GM19455 (cell line): Measurements from ENCODE around the gene ADAM17.

Source experiments
- ATAC-seq: cut with Tn5 transposase; IDR thresholded peaks from one replicate; pipeline ENCODE4 v1.9.1; 2021; ENCODE audit not compliant: unreplicated experiment

Gene ADAM17

GRCh38 chr2:9473308-9473984 lies 82.2 kb downstream of the ADAM17 start:
- peak; percentile 1 for ATAC-seq

GRCh38 chr2:9472511-9472910 lies 83.1 kb downstream of the ADAM17 start:
- no peak for ATAC-seq

GRCh38 chr2:9471206-9471605 lies 84.4 kb downstream of the ADAM17 start:
- ATAC-seq, result no peak

DNA sequence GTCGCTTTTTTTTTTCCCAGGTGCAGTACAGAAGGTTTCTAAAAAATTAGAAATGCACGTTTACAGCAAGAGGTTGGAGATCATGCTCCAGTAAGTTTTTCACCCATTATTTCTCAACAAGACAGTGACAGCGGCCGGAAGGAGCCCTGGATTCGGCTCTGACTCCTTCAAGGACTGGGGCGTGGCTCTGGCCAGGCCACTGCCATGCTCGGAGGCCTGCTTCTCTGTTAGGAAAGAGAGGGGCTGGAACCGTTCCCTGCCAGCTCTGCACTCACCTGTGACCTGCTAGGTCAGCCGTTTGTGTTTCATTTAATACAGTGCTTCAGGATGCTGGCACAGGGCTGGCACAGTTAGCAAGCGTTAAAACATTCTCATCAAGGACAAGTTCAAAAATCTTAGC lies 87.9 kb downstream of the ADAM17 start:
- no peak for ATAC-seq

GRCh38 chr2:9466147-9466683 lies 89.4 kb downstream of the ADAM17 start:
- no peak for ATAC-seq

GRCh38 chr2:9465170-9465569 lies 90.5 kb downstream of the ADAM17 start:
- no peak for ATAC-seq

- ATAC-seq, result peak; percentile 89
Measured at GRCh38 chr2:9463698-9464034, 92.0 kb downstream of the ADAM17 start.

DNA sequence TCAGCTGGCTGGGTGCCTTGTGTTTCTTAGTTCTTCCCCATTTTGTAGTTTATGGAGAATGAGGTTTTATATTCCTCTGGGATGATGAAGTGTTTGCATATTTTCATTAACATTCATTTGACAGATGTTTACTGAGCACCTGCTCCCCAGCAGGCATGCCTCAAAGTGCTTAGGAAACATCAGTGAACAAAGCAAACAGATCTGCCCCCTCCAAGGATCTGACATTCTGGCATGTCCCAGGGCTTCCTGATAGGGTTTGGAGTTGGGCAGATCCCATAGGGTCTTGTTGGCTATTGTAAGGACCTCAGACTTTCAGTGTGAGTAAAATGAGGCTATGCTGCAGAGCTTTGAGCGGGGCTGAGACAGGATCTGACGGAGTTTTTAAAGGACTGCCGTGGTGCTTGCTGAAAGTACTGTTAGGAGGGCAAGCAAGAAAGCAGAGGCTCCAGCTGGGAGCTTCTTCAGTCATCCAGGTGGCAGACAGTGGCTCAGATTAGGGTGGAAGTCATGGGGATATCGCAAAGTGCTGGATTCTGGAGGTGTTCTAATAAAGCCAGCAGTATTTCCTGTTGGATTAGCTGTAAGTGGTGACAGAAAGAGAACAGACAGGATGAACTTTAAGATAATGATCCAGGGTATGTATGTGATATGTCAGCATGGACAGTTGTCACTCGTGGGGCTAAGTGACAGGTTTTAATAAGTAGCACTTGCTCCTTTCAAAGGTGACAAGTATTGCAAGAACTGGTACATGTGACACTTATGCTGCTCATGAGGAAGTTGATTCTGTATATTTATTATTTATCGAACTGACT lies 92.5 kb downstream of the ADAM17 start:
- ATAC-seq, result no peak

GRCh38 chr2:9462313-9462712 lies 93.3 kb downstream of the ADAM17 start:
- no peak for ATAC-seq

GRCh38 chr2:9461079-9461478 lies 94.6 kb downstream of the ADAM17 start:
- no peak for ATAC-seq

DNA sequence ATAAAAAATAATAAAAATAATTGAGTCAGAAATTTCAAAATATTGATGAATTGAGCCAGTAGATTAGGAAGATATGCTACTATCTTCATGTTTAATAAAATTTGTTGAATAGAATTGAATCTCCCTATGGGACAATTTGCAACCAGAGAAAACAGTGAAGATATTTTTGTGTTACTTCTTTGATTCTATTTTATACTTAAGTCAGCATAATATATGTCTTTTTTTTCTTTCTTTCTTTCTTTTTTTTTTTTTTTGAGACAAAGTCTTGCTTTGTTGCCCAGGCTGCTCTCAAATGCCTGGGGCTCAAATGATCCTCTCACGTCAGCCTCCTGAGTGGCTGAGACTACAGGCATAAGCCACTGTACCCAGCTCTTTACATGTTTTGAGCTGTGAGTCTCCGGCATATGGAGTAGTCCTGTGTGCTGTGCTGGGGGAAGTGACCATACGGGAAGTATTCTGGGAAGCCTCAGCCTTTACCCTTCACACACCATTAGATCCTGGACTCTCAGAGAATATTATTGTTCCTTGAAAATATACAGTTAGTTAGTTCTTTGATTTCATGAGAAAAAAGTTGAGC lies 95.1 kb downstream of the ADAM17 start:
- no peak for ATAC-seq

DNA sequence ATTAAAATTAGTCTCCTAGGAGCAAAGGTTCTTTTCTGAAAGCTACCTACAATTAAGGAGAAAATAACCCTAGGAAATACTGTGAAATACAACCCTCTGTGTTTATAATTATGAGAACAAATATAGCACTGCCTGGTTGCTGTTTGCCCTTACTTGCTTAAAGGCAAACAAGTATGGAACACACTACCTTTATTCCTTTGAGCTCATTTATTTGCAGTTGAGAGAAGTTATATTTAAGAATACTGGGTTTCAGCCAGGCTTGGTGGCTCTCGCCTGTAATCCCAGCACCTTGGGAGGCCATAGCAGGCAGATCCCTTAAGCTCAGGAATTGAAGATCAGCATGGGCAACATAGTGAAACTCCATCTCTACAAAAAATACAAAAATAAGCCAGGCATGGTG lies 104.4 kb downstream of the ADAM17 start:
- no peak for ATAC-seq

- ATAC-seq, result no peak
Measured at GRCh38 chr2:9445089-9445488, 110.5 kb downstream of the ADAM17 start.

GRCh38 chr2:9443526-9443925 lies 112.1 kb downstream of the ADAM17 start:
- ATAC-seq, result no peak

- ATAC-seq, result no peak
Measured at GRCh38 chr2:9441556-9441955, 114.1 kb downstream of the ADAM17 start.

DNA sequence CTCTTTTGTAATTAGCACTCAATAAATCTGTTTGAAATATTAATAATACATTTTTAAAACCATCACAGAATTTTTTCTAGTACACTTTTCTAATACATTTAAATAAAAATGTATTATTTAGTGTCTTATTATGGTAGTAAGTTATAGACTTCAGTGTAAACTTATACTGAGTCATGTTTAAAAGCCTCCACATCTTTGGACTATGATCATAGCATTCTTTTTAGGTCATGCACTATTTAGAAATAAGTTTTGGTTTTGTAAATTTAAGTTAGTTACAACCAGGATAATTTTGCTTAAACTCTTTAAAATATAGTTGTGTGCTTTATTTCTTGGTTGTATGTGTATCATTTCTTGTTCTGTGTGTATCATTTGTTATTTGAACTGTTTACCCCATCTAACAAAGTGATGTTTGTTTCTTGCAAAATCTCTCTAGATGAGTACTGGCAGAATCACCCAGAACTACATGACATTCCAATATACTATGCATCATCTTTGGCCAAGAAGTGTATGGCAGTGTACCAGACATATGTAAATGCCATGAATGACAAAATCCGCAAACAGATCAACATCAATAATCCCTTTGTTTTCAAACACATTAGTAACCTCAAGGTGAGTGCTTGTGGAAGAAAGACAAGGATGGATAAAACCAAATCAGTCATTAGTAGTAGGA lies 115.4 kb downstream of the ADAM17 start:
- ATAC-seq, result no peak

- no peak for ATAC-seq
Measured at GRCh38 chr2:9439536-9439935, 116.1 kb downstream of the ADAM17 start.
